GM06990 (cell line): Measurements from ENCODE around the gene PHLDB1.

Source experiments
- DNase-seq: peaks from one replicate; pipeline ENCODE4 v3.0.0-alpha.2; 2011; ENCODE audit not compliant: insufficient read length; ENCODE audit errors: extremely low read depth
- H3K27me3 ChIP-seq: replicated peaks from 2 replicates; pipeline ENCODE4 v1.6.0; 2011; ENCODE audit warnings: low read length; ENCODE audit not compliant: control insufficient read depth, insufficient read depth
- H3K36me3 ChIP-seq: 2 replicates; pipeline ENCODE4 v1.5.1; 2011; ENCODE audit warnings: low read length; ENCODE audit not compliant: control insufficient read depth, insufficient read depth
- H3K4me3 ChIP-seq: replicated peaks from 2 replicates; pipeline ENCODE4 v1.5.1; 2011; ENCODE audit warnings: low read depth, mild to moderate bottlenecking, control low read depth, low read length
- CTCF ChIP-seq: IDR thresholded peaks from 2 replicates; pipeline ENCODE4 v1.5.1; 2011; ENCODE audit warnings: low read length, control low read depth, mild to moderate bottlenecking, inconsistent platforms; ENCODE audit not compliant: insufficient read depth, poor library complexity, severe bottlenecking

PHLDB1 gene

GRCh38 chr11:118633979-118634378 lies 26.6 kb downstream of the PHLDB1 start:
- no peak for DNase-seq

DNA sequence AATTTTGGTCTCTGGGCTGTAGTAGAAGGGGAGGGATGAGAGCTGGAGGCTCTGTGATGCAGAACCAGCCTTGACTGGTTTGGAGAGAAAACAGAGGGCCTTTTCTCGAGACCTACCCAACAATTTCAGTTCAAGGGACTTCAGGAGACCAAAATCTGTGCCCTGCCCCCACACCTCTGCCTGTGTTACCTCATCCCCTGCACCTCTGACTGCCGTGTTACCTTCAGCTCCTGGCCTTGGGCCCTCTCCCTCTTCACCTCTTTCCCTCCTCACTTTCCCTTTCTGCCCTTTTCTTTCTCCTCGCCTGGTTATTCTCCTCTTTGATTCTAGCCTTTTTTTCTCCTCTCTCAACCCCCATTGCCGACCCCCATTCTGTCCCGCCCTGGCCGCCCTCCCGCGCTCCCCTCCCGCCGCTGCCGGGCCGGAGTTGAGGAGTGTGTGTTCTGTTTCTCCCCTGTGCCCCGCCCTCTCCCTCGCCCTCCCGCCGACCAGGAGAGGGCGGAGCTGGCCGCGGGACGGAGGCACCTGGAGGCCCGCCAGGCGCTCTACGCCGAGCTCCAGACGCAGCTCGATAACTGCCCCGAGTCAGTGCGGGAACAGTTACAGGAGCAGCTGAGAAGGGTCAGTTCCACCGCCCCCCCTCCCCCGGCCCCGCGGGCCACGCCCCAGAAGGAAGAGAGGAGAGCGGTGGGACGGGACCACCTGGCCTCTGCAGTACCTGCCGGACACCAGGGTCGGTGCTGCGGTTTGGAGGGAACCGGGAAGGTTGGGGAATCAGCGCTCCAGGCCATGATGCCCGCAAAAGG lies 27.2 kb downstream of the PHLDB1 start:
- Histone ChIP-seq H3K27me3 (peaks cover 2% of the 10 kb centered on the region), H3K4me3 (no peak overlapping the region), H3K36me3 (no peaks in the 10 kb centered on the region)
- DNase-seq: no peak
- no peak for TF ChIP-seq CTCF

More at GRCh38 chr11:118633979-118634378, 26.6 kb downstream of the PHLDB1 start:
- TF ChIP-seq CTCF: no peak
- Histone ChIP-seq H3K27me3 (peaks cover 5% of the 10 kb centered on the region), H3K4me3 (no peak overlapping the region), H3K36me3 (no peaks in the 10 kb centered on the region)

GRCh38 chr11:118635237-118635591 lies 27.8 kb downstream of the PHLDB1 start:
- no peak for TF ChIP-seq CTCF
- H3K36me3 ChIP-seq: no peaks in the 10 kb centered on the region

DNA sequence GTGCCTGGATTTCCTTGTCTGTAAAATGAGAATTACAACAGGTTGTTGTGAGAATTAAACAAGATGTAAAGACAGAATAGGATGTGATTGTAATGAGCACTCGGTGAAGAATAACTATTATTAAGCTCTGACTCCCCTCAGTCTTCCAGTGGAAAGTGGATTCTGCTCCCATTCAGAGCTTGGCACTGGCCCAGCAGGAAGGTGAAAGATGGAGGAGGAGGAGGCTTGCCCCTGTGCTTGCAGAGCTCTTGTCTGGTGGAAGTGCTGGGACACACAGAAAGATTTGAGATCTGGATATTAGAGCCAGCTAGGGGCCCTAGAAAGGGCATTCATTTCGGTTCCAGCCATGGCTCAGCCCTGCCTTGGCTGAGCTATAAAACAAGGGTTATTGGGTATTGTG lies 28.2 kb downstream of the PHLDB1 start:
- TF ChIP-seq CTCF: no peak
- no peak for DNase-seq
- Histone ChIP-seq H3K4me3 (no peak overlapping the region), H3K27me3 (peaks cover 2% of the 10 kb centered on the region), H3K36me3 (no peaks in the 10 kb centered on the region)

More at GRCh38 chr11:118635237-118635591, 27.8 kb downstream of the PHLDB1 start:
- Histone ChIP-seq H3K27me3 (peaks cover 2% of the 10 kb centered on the region), H3K4me3 (no peak overlapping the region)
- DNase-seq: no peak

DNA sequence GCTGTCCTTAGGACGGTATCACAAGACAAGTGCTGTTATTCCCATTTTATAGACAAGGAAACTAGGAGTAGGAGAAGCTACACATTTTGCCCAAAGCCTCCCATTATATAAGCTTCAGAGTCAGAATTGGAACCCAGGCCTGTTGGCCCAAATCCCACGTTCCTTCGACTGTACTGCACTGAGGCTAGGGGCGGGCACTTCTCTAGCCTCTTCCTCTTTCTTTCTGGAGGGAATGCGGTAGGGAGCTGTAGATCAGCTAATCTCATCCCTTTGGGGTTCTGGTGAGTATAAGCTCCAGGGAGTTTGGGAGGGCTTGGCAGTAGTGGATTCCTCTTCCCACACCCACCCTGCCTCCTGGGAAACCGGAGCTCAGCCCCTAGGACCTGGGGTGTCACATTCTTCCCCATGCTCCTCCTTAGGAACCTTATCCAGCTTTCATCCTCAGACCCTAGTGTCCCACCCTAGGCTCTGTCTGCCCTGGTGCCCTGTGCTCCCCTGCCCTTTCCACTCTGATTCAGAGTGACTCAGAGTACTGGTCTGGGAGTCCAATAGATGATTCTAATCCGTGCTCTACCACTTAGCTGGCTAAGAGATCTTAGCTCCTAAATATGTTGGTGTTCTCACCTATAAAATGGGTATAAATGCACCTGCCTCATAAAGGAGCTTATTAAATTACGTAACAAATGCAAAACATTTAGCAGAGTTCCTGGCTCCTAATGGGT lies 29.3 kb downstream of the PHLDB1 start:
- no peak overlapping the region for H3K4me3 ChIP-seq
- no peak for TF ChIP-seq CTCF
- peaks cover 2% of the 10 kb centered on the region for H3K27me3 ChIP-seq
- no peaks in the 10 kb centered on the region for H3K36me3 ChIP-seq
- DNase-seq: no peak
